DOHH2 (cell line): ENCODE data around the gene NELFA.

Experiments
- H3F3A ChIP-seq: fragments of 200-600 bp; sonication (generic), shearing (Covaris generic); 2 replicates; pipeline ENCODE4 v1.6.0; 2016; ENCODE audit warnings: antibody characterized with exemption, mild to moderate bottlenecking; ENCODE audit not compliant: control insufficient read depth, insufficient read depth
- H3K27ac ChIP-seq: fragments of 200-600 bp; sonication (generic); 2 replicates; pipeline ENCODE4 v1.5.1; 2014; ENCODE audit warnings: low read depth, mild to moderate bottlenecking, low read length, moderate library complexity
- H3K27me3 ChIP-seq: fragments of 200-600 bp; sonication (generic); 2 replicates; pipeline ENCODE4 v1.6.1; 2014; ENCODE audit warnings: mild to moderate bottlenecking, low read length, mixed read lengths; ENCODE audit not compliant: control insufficient read depth
- H3K36me3 ChIP-seq: fragments of 200-600 bp; sonication (generic); 2 replicates; pipeline ENCODE4 v1.6.1; 2014; ENCODE audit warnings: mild to moderate bottlenecking, low read length, moderate library complexity, mixed read lengths; ENCODE audit not compliant: control insufficient read depth
- H3K4me1 ChIP-seq: fragments of 200-600 bp; sonication (generic); 2 replicates; pipeline ENCODE4 v1.6.1; 2014; ENCODE audit warnings: mild to moderate bottlenecking, low read length, mixed read lengths; ENCODE audit not compliant: control insufficient read depth
- H3K4me2 ChIP-seq: fragments of 200-600 bp; sonication (generic); 2 replicates; pipeline ENCODE4 v1.6.0; 2014; ENCODE audit warnings: mild to moderate bottlenecking, low read length, moderate library complexity
- H3K4me3 ChIP-seq: fragments of 200-600 bp; sonication (generic); 2 replicates; pipeline ENCODE4 v1.5.1; 2014; ENCODE audit warnings: mild to moderate bottlenecking, low read length, mixed read lengths
- H3K79me2 ChIP-seq: fragments of 200-600 bp; sonication (generic); 2 replicates; pipeline ENCODE4 v1.6.1; 2014; ENCODE audit warnings: mild to moderate bottlenecking, low read length, mixed read lengths; ENCODE audit not compliant: control insufficient read depth
- H3K9me2 ChIP-seq: fragments of 200-600 bp; sonication (generic); replicated peaks from 2 replicates; pipeline ENCODE4 v1.6.1; 2014; ENCODE audit warnings: mild to moderate bottlenecking, low read length, mixed read lengths; ENCODE audit not compliant: control insufficient read depth
- H3K9me3 ChIP-seq: fragments of 200-600 bp; sonication (generic); 2 replicates; pipeline ENCODE4 v1.6.1; 2014; ENCODE audit warnings: antibody characterized with exemption, low read length, mixed read lengths; ENCODE audit not compliant: control insufficient read depth, insufficient read depth
- H4K20me1 ChIP-seq: fragments of 200-600 bp; sonication (generic); 2 replicates; pipeline ENCODE4 v1.6.0; 2014; ENCODE audit warnings: low read depth, mild to moderate bottlenecking, antibody characterized with exemption, low read length, moderate library complexity; ENCODE audit not compliant: control insufficient read depth, insufficient read depth
- EZH2phosphoT487 ChIP-seq: fragments of 200-600 bp; sonication (generic); IDR thresholded peaks from 2 replicates; pipeline ENCODE4 v1.6.1; 2017; ENCODE audit warnings: borderline replicate concordance, mild to moderate bottlenecking, antibody characterized with exemption, low read length, moderate library complexity, mixed read lengths
- TF ChIP-seq, protein P1 (sequence below): fragments of 200-600 bp; sonication (generic); IDR thresholded peaks from one replicate; pipeline ENCODE4 v1.5.1; 2014; ENCODE audit warnings: antibody characterized with exemption, mild to moderate bottlenecking, low read depth, low read length; ENCODE audit not compliant: poor library complexity, severe bottlenecking

The NELFA gene

DNA sequence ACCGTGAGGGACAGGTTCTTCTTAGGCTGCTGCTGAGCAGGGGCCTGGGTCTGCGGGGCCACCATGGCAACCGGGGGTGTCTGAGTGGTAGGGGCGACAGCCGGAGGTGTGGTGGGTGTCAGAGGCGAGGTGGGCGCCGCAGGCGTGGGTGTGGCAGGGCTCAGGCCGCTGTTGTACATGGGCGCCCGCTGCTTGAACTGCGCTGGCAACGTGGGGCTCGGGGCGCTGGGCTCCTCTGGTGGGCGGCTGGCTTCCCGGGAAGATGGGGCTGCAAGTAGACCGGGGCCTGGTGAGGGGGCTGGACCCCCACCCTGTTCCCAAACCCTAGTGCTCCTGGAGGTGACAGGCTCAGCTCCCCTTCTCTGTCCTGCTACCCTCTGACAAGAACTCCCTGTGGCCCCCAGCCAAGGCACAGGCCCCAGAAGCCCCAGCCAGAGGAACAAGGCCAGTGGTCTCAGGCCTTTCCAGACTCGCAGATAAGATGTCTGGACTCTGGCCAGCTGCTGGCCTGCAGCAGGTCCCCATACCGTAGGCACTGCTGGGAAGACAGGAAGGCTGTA lies 24.8 kb downstream of the NELFA start:
- peaks cover 87% of the 10 kb centered on the region for H3K36me3 ChIP-seq

DNA sequence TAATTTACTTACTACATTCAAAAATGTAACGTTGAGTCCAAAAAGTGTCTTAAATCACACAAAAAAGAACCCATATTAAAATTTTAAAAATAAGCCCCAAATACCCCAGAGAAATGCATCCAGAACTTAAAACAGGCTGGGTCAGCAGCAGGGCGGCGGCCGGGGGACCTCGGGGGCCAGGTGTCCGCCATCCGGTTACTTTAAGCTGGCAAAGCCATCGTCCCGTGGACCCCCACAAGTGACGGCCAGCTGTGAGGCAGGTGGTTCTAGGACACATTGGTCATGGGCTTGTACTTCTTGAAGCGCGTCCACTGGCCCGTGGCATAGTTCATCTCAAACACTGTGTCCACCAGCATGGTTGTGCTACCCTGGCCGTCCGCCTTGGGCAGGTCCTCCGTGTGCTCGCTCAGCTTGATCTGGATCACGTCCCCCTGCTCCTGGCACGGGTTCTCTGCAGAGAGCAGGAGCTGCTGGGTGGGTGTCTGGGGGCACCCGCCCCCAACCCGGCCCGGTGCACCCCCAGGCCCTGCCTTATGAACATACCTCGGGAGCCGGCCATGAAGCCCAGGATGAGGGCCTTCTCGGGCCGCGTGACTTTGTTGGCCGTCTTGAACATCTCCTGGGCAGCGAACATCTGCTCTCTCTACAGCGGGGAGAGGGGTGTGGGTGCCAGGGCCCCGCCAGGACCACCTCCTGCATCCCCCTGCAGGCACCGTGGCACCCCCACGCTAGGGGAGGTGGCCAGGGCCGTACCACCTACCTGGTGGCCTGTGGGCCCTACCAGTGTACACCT lies 25.5 kb downstream of the NELFA start:
- Histone ChIP-seq H3F3A (peaks cover 30% of the 10 kb centered on the region), H3K4me2 (no peak overlapping the region), H3K4me1 (no peaks in the 10 kb centered on the region), H4K20me1 (no peaks in the 10 kb centered on the region), H3K27me3 (no peaks in the 10 kb centered on the region), H3K9me2 (no peaks in the 10 kb centered on the region), H3K4me3 (no peak overlapping the region), H3K27ac (no peak overlapping the region), H3K9me3 (no peaks in the 10 kb centered on the region), H3K36me3 (peaks cover 92% of the 10 kb centered on the region), H3K79me2 (no peaks in the 10 kb centered on the region)
- TF ChIP-seq EZH2phosphoT487: no peak
- TF ChIP-seq, protein P1, sequence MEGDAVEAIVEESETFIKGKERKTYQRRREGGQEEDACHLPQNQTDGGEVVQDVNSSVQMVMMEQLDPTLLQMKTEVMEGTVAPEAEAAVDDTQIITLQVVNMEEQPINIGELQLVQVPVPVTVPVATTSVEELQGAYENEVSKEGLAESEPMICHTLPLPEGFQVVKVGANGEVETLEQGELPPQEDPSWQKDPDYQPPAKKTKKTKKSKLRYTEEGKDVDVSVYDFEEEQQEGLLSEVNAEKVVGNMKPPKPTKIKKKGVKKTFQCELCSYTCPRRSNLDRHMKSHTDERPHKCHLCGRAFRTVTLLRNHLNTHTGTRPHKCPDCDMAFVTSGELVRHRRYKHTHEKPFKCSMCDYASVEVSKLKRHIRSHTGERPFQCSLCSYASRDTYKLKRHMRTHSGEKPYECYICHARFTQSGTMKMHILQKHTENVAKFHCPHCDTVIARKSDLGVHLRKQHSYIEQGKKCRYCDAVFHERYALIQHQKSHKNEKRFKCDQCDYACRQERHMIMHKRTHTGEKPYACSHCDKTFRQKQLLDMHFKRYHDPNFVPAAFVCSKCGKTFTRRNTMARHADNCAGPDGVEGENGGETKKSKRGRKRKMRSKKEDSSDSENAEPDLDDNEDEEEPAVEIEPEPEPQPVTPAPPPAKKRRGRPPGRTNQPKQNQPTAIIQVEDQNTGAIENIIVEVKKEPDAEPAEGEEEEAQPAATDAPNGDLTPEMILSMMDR: no peak

More for the DNA sequence above, 24.8 kb downstream of the NELFA start:
- TF ChIP-seq, protein P1: no peak
- TF ChIP-seq EZH2phosphoT487: no peak
- Histone ChIP-seq H3K4me1 (no peaks in the 10 kb centered on the region), H3K9me3 (no peaks in the 10 kb centered on the region), H3K9me2 (no peaks in the 10 kb centered on the region), H3K4me2 (no peak overlapping the region), H4K20me1 (no peaks in the 10 kb centered on the region), H3F3A (peaks cover 30% of the 10 kb centered on the region), H3K27ac (no peak overlapping the region), H3K79me2 (no peaks in the 10 kb centered on the region), H3K27me3 (no peaks in the 10 kb centered on the region), H3K4me3 (no peak overlapping the region)

DNA sequence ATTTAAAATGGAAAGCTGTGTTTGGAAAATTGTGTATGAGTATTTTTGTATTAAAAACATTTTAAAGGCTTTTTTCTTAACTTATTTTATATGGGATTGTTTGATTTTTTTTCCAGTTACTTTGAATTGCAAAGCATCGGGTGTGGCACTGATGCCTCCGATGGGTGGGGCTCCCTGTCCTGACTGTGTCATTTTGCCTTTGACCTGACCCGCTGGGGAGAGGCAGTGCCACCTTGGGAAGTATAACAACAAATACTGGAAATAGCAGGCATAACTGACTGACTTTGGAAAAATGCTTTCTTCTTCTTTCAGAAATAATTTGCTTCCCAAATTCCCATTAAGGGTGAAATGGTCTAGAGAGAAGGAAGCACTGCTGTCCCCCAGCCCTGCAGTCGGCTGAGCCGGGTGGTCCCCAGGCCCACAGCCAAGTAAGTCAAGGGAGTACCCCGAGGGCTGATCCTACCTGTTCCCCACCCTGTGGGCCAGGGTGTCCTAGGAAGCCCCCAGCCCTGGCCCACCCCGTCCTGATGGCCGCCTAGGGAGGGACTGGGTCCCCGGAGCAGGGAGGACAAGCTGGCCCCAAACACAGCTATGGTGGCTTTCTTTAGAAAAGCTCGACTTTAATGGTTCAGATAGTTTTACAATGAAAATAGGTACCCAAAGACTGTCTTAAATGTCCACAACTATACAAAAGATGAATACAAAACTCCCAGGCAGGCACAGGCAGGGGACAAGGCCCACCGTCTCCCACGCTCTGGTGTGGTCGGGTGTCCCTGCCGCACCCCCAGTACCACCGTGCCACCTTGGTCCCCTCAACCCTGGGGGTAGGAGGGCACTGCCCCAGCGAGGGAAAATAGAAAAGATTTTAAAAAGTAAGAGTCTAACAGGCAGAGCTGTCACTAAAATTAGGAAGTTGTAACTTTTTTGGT lies 26.4 kb downstream of the NELFA start:
- no peak overlapping the region for H3K4me2 ChIP-seq
- no peaks in the 10 kb centered on the region for H3K27me3 ChIP-seq
- no peaks in the 10 kb centered on the region for H3K4me1 ChIP-seq
- no peaks in the 10 kb centered on the region for H3K9me3 ChIP-seq
- H3K27ac ChIP-seq: no peak overlapping the region
- H3K9me2 ChIP-seq: no peaks in the 10 kb centered on the region
- no peaks in the 10 kb centered on the region for H3K79me2 ChIP-seq
- H3F3A ChIP-seq: peaks cover 30% of the 10 kb centered on the region
- H3K4me3 ChIP-seq: no peak overlapping the region
- peaks cover 90% of the 10 kb centered on the region for H3K36me3 ChIP-seq
- no peak for TF ChIP-seq EZH2phosphoT487
- TF ChIP-seq, protein P1: no peak
- H4K20me1 ChIP-seq: no peaks in the 10 kb centered on the region
